GM18498 (cell line): ENCODE measurements around the gene FGF18.

ENCODE experiments used
- ATAC-seq: cut with Tn5 transposase; IDR thresholded peaks from one replicate; pipeline ENCODE4 v1.9.1; 2021; ENCODE audit warnings: mild to moderate bottlenecking, moderate library complexity; ENCODE audit not compliant: unreplicated experiment

The FGF18 gene

GRCh38 chr5:171421331-171422262, 2.1 kb downstream of the FGF18 start:
- no peak for ATAC-seq

- ATAC-seq = no peak
These were observed 3.0 kb downstream of the FGF18 start for GRCh38 chr5:171422495-171422894.

GRCh38 chr5:171422902-171423663, 3.6 kb downstream of the FGF18 start:
- no peak for ATAC-seq

- no peak for ATAC-seq
These were observed 5.3 kb downstream of the FGF18 start for GRCh38 chr5:171424726-171425125.

GRCh38 chr5:171425596-171426244, 6.3 kb downstream of the FGF18 start:
- no peak for ATAC-seq

GRCh38 chr5:171426266-171426665, 6.8 kb downstream of the FGF18 start:
- no peak for ATAC-seq

- ATAC-seq = no peak
These were observed 7.2 kb downstream of the FGF18 start for GRCh38 chr5:171426680-171427079.

- no peak for ATAC-seq
These were observed 8.1 kb downstream of the FGF18 start for GRCh38 chr5:171427318-171428167.

GRCh38 chr5:171428168-171428696, 8.8 kb downstream of the FGF18 start:
- no peak for ATAC-seq

- ATAC-seq = no peak
These were observed 9.5 kb downstream of the FGF18 start for GRCh38 chr5:171428809-171429542.

- ATAC-seq = no peak
These were observed 10.1 kb downstream of the FGF18 start for GRCh38 chr5:171429543-171429910.

GRCh38 chr5:171431251-171431777, 11.9 kb downstream of the FGF18 start:
- no peak for ATAC-seq

GRCh38 chr5:171432076-171432475, 12.6 kb downstream of the FGF18 start:
- no peak for ATAC-seq

GRCh38 chr5:171432583-171433351, 13.3 kb downstream of the FGF18 start:
- no peak for ATAC-seq

- no peak for ATAC-seq
These were observed 13.9 kb downstream of the FGF18 start for GRCh38 chr5:171433352-171433698.

GRCh38 chr5:171433982-171434676, 14.7 kb downstream of the FGF18 start:
- ATAC-seq = no peak

- no peak for ATAC-seq
These were observed 15.4 kb downstream of the FGF18 start for GRCh38 chr5:171434874-171435273.

GRCh38 chr5:171435908-171436307, 16.5 kb downstream of the FGF18 start:
- ATAC-seq = no peak
